SK-N-SH treated with all-trans-retinoic acid at 6 μM for 48 hours (cell line): ENCODE data around the gene IPP.

Source experiments
- BACH2 ChIP-seq: fragments of 250-450 bp; sonication (Bioruptor Pico); IDR thresholded peaks from 2 replicates; pipeline ENCODE4 v1.9.0; 2021; ENCODE audit warnings: mild to moderate bottlenecking, borderline replicate concordance
- PATZ1 ChIP-seq: fragments of 250-450 bp; sonication (Bioruptor Pico); IDR thresholded peaks from 2 replicates; pipeline ENCODE4 v1.8.0; 2020; ENCODE audit warnings: mild to moderate bottlenecking, moderate library complexity, borderline replicate concordance
- ZC3H10 ChIP-seq: fragments of 250-450 bp; sonication (Bioruptor Pico); IDR thresholded peaks from 2 replicates; pipeline ENCODE4 v1.5.1; 2021; ENCODE audit warnings: mild to moderate bottlenecking, moderate library complexity

- TF ChIP-seq PATZ1 (CRISPR knock-in tag) (no peak), ZC3H10 (CRISPR knock-in tag) (no peak), BACH2 (CRISPR knock-in tag) (no peak)
These were observed 15.7 kb upstream of the IPP start for GRCh38 chr1:45765999-45766792.
